GM12891 (cell line): Measurements from ENCODE around the gene LYST.
"Not testable (repeated sequence)": the region's sequence is repeated elsewhere in the genome, so short reads cannot be mapped to it uniquely, and the experiment has no call there.

Experiments used
- POLR2A ChIP-seq: IDR thresholded peaks from 2 replicates; pipeline ENCODE4 v1.6.1; 2011; ENCODE audit warnings: low read depth, low read length, control low read depth
- POLR2AphosphoS5 ChIP-seq: IDR thresholded peaks from 2 replicates; pipeline ENCODE4 v1.6.1; 2011; ENCODE audit warnings: low read depth, low read length, control low read depth
- TAF1 ChIP-seq: IDR thresholded peaks from 2 replicates; pipeline ENCODE4 v1.6.1; 2011; ENCODE audit warnings: low read depth, low read length, control low read depth

DNA sequence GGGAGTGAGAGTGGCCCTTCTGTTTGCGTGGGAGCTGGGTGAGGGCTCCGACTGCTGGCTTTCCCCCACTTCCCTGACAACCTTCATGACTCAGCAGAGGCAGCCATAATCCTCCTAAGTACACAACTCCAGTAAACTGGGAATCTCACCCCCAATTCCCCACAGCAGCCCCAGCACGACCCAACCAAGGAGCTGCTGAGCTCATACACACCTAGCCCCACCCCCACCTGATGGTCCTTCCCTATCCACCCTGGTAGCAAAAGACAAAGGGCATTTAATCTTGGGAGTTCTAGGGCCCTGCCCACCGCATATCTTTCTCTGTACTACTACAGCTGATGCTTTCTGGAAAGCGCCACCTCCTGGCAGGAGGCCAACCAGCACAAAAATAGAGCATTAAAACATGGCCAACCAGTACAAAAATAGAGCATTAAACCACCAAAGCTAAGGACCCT is 21.0 kb downstream of the LYST start:
- not testable (repeated sequence) for TF ChIP-seq POLR2AphosphoS5, POLR2A, TAF1
